Calu3 (cell line): ENCODE results near the gene G6PC1. TPM values are rescaled to one million over a fixed set of nuclear protein-coding genes. Genes with fewer than 3 reads are reported as not detected.
"Not testable (repeated sequence)": the region's sequence is repeated elsewhere in the genome, so short reads cannot be mapped to it uniquely, and the experiment has no call there.

ENCODE experiments used
- BruUV-seq: library from RNA; stranded (reverse); fragments of 400-500 nt; replicated peaks from 2 replicates; lab custom pipeline; 2021; lab: Mats Ljungman, UMichigan
- CTCF ChIA-PET: fragments of 300-600 bp; sonication (Branson Sonifier 250); formaldehyde crosslinking; loops from one replicate; lab custom pipeline; 2022; ENCODE audit warnings: antibody characterized with exemption; lab: Charles Lee
- DNase-seq: peaks from one replicate; pipeline ENCODE4 v3.0.0; 2022
- H3K27ac Mint-ChIP-seq: one replicate; pipeline ENCODE4 v1.8.0; 2022; ENCODE audit warnings: mixed read lengths; ENCODE audit not compliant: unreplicated experiment
- H3K27me3 Mint-ChIP-seq: one replicate; pipeline ENCODE4 v1.8.0; 2022; ENCODE audit warnings: mixed read lengths; ENCODE audit not compliant: unreplicated experiment
- H3K36me3 Mint-ChIP-seq: one replicate; pipeline ENCODE4 v1.8.0; 2022; ENCODE audit warnings: mild to moderate bottlenecking, moderate library complexity, mixed read lengths; ENCODE audit not compliant: insufficient read depth, unreplicated experiment
- H3K4me1 Mint-ChIP-seq: one replicate; pipeline ENCODE4 v1.8.0; 2022; ENCODE audit warnings: mild to moderate bottlenecking, low read depth, mixed read lengths; ENCODE audit not compliant: unreplicated experiment
- H3K4me3 Mint-ChIP-seq: one replicate; pipeline ENCODE4 v1.8.0; 2022; ENCODE audit warnings: mild to moderate bottlenecking, low read depth, moderate library complexity, mixed read lengths; ENCODE audit not compliant: unreplicated experiment
- H3K9me3 Mint-ChIP-seq: one replicate; pipeline ENCODE4 v1.8.0; 2022; ENCODE audit warnings: low read depth, mixed read lengths; ENCODE audit not compliant: unreplicated experiment
- intact Hi-C: fragments of 100-400 bp; cut with micrococcal nuclease; formaldehyde crosslinking; loops from one replicate; pipeline ENCODE4 v1.10.0; 2022; ENCODE audit not compliant: unreplicated experiment
- total RNA-seq: library from RNA; stranded (reverse); gene quantifications from 2 replicates; pipeline ENCODE4 v1.2.3, GENCODE V29; 2022
- TF ChIP-seq, protein P1 (sequence below): fragments of 200-600 bp; IDR thresholded peaks from one replicate; pipeline ENCODE4 v1.8.0; 2022; ENCODE audit warnings: antibody characterized with exemption; ENCODE audit not compliant: unreplicated experiment

The G6PC1 gene
- total RNA-seq, 1 experiment from 2014 or later: not detected

GRCh38 chr17:42857389-42857788 lies 43.2 kb upstream of the G6PC1 start:
- Mint-ChIP-seq H3K36me3 (no peaks in the 10 kb centered on the region), H3K9me3 (peaks cover 3% of the 10 kb centered on the region), H3K27me3 (peaks cover 43% of the 10 kb centered on the region), H3K4me3 (no peak overlapping the region), H3K4me1 (no peaks in the 10 kb centered on the region), H3K27ac (no peak overlapping the region)
- no peak for DNase-seq
- TF ChIP-seq, protein P1, sequence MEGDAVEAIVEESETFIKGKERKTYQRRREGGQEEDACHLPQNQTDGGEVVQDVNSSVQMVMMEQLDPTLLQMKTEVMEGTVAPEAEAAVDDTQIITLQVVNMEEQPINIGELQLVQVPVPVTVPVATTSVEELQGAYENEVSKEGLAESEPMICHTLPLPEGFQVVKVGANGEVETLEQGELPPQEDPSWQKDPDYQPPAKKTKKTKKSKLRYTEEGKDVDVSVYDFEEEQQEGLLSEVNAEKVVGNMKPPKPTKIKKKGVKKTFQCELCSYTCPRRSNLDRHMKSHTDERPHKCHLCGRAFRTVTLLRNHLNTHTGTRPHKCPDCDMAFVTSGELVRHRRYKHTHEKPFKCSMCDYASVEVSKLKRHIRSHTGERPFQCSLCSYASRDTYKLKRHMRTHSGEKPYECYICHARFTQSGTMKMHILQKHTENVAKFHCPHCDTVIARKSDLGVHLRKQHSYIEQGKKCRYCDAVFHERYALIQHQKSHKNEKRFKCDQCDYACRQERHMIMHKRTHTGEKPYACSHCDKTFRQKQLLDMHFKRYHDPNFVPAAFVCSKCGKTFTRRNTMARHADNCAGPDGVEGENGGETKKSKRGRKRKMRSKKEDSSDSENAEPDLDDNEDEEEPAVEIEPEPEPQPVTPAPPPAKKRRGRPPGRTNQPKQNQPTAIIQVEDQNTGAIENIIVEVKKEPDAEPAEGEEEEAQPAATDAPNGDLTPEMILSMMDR: no peak
- intact Hi-C loops: loop anchor here (5.0 kb wide), 1 partner anchor 40 kb away; no protein-coding TSS in a partner anchor
- BruUV-seq: no TSS peak
- CTCF ChIA-PET: interaction anchor here (0.6 kb wide), 2 partner anchors 29 to 368 kb away, joined by 3 to 7 read pairs; no protein-coding TSS in a partner anchor

DNA sequence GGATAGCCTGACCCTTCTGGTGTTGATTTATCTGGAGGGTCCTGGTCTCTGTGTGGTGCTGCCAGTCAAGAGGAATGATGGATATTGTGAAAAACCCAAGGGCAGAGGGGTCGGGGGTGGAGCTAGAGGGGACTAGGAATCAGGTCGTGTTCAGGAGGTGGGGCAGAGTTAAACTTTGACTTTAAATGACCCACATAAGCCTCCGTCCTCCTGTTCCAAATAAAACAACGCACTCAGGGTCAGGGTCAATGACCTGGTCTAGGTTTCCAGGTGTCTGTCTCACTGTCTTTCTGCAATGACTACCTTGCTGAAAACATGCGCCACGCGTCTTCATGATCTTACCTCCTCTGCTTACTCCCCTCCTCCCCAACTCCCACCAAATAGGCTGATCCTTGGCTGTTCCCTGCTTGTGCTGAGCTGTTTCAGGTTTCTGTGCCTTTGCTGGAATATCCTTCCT lies 34.9 kb upstream of the G6PC1 start:
- no peak for DNase-seq
- no peaks in the 10 kb centered on the region for H3K36me3 Mint-ChIP-seq
- BruUV-seq: no TSS peak
- intact Hi-C loops: no loop called here
- TF ChIP-seq, protein P1: no peak
- H3K27me3 Mint-ChIP-seq: peaks cover 49% of the 10 kb centered on the region
- H3K9me3 Mint-ChIP-seq: peaks cover 3% of the 10 kb centered on the region
- H3K4me1 Mint-ChIP-seq: peaks cover 9% of the 10 kb centered on the region
- no peak overlapping the region for H3K4me3 Mint-ChIP-seq
- H3K27ac Mint-ChIP-seq: no peak overlapping the region
- CTCF ChIA-PET: no interaction called here

- TF ChIP-seq, protein P1: no peak
- no peaks in the 10 kb centered on the region for H3K36me3 Mint-ChIP-seq
- peaks cover 48% of the 10 kb centered on the region for H3K27me3 Mint-ChIP-seq
- no peak overlapping the region for H3K4me3 Mint-ChIP-seq
- peaks cover 3% of the 10 kb centered on the region for H3K9me3 Mint-ChIP-seq
- BruUV-seq: no TSS peak
- intact Hi-C loops: no loop called here
- no peak overlapping the region for H3K27ac Mint-ChIP-seq
- CTCF ChIA-PET: interaction anchor here (0.6 to 0.7 kb wide), 2 partner anchors 12 to 79 kb away, joined by 4 read pairs; no protein-coding TSS in a partner anchor
- DNase-seq: no peak
- peaks cover 9% of the 10 kb centered on the region for H3K4me1 Mint-ChIP-seq
Observed at GRCh38 chr17:42866216-42866615, 34.4 kb upstream of the G6PC1 start.

DNA sequence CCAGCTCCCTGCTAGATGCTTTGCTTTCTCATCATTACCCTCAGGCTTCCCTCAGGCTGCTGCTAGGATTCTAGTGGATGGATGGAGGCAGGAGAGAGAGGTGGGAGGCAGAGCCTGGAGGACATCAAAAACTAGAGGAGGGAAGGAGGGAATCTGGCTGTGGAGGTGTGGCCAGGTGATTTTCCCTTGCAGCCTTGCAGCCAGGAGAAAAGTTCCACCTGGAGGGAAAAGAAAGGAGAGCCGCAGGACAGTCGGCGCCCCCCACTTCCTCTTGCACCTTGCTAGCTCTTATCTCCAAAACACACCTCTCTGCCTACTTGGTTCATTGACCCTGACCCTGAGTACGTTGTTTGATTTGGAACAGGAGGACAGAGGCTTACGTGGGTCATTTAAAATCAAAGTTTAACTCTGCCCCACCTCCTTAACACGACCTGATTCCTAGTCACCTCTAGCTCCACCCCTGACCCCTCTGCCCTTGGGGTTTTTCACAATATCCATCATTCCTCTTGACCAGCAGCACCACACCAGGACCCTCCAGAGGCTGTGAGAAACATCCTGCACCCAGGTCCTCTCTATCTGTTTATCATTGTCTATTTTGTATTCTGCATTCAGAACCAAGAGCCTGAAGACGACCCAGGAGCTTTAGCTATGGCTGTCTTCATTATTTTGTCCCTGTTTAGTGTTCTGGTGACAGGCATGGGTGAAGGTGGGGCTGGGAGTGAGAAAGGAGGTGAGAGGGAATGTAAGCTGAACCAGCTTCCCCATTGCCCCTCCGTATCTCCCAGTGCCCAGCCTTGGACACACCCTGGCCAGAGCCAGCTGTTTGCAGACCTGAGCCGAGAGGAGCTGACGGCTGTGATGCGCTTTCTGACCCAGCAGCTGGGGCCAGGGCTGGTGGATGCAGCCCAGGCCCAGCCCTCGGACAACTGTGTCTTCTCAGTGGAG lies 33.7 kb upstream of the G6PC1 start:
- intact Hi-C loops: no loop called here
- peaks cover 7% of the 10 kb centered on the region for H3K9me3 Mint-ChIP-seq
- no peak overlapping the region for H3K4me3 Mint-ChIP-seq
- no peaks in the 10 kb centered on the region for H3K36me3 Mint-ChIP-seq
- CTCF ChIA-PET: interaction anchor here (0.6 to 0.7 kb wide), 2 partner anchors 12 to 78 kb away, joined by 4 read pairs; no protein-coding TSS in a partner anchor
- no peak for DNase-seq
- H3K27ac Mint-ChIP-seq: no peak overlapping the region
- peaks cover 9% of the 10 kb centered on the region for H3K4me1 Mint-ChIP-seq
- H3K27me3 Mint-ChIP-seq: peaks cover 48% of the 10 kb centered on the region
- TF ChIP-seq, protein P1: no peak
- BruUV-seq: no TSS peak

GRCh38 chr17:42867694-42868261 lies 32.8 kb upstream of the G6PC1 start:
- not testable (repeated sequence) for H3K36me3 Mint-ChIP-seq

More at GRCh38 chr17:42867694-42868261, 32.8 kb upstream of the G6PC1 start:
- intact Hi-C loops, H3K27ac Mint-ChIP-seq, CTCF ChIA-PET, H3K4me3 Mint-ChIP-seq, DNase-seq, BruUV-seq, H3K9me3 Mint-ChIP-seq, H3K4me1 Mint-ChIP-seq: not testable (repeated sequence)
- peaks cover 56% of the 10 kb centered on the region for H3K27me3 Mint-ChIP-seq
